Breast epithelium (tissue), 3 donors: ENCODE results near the gene MAP3K19.

Source experiments
- CTCF ChIP-seq, 3 donors: fragments of 450-650 bp; IDR thresholded peaks; one replicate each; pipeline ENCODE4 v1.5.1; 2016 to 2017; ENCODE audit warnings: antibody characterized with exemption in 3 of 3, mild to moderate bottlenecking in 3 of 3, moderate library complexity in 3 of 3
- POLR2AphosphoS5 ChIP-seq, 3 donors: sonication (generic); formaldehyde crosslinking; IDR thresholded peaks; one replicate each; pipeline ENCODE4 v1.6.1; 2017; ENCODE audit warnings: antibody characterized with exemption in 3 of 3

- TF ChIP-seq CTCF (IDR thresholded peaks at IDR 0.05) (no peak), POLR2AphosphoS5 (IDR thresholded peaks at IDR 0.05) (no peak)
Observed at GRCh38 chr2:134946073-134946472, 101.2 kb downstream of the MAP3K19 start.
